ENCODE results near the gene APEH.
A peak's percentile ranks its signal among the peaks of the same experiment; 100 is the strongest.

APEH gene

DNA sequence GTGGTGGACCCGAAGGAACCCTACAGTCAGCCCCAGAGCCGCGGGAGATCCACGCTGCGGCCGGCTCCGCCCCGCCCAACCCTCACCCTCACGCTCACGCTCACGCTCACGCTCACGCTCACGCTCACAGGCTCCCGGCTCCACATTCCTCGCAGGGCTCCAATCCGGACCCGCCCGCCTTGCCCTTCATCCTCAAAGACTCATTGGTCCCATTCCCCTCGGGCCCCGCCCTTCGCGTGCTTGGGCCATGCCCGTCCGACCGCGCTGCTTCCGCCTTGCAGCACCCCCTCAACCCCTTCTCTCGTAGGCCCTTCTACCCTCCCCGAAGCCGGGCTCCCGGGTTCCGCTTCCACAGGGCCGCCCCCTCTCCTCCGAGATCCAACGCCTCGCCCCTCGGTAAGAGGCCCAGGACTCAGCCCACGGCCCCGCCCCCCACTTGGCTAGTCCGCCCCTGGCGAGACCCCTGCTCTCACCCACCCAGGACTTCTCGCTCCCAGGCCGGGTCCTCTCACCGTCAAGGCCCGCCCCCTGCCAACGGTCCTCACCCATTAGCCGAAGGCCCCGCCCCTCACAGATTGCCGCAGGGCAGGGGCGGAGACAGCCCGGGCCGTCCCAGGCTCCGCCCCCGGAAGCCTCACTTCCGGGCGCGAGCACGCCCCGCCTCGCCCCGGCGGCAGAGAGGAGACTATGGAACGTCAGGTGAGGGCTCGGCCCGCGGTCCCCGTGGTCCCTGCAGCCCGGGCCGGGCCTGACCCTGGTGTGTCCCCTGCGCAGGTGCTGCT, at the start of gene APEH:
TSS of gene APEH (plus strand) at position 637 of the 782 bp plus-strand sequence. CDS start at position 688, 51 bp downstream.
- H3K4me3 ChIP-seq (ENCODE audit: low read depth, low read length), result peak within 1 kb of the TSS; percentile 81
- TF ChIP-seq, protein P1, sequence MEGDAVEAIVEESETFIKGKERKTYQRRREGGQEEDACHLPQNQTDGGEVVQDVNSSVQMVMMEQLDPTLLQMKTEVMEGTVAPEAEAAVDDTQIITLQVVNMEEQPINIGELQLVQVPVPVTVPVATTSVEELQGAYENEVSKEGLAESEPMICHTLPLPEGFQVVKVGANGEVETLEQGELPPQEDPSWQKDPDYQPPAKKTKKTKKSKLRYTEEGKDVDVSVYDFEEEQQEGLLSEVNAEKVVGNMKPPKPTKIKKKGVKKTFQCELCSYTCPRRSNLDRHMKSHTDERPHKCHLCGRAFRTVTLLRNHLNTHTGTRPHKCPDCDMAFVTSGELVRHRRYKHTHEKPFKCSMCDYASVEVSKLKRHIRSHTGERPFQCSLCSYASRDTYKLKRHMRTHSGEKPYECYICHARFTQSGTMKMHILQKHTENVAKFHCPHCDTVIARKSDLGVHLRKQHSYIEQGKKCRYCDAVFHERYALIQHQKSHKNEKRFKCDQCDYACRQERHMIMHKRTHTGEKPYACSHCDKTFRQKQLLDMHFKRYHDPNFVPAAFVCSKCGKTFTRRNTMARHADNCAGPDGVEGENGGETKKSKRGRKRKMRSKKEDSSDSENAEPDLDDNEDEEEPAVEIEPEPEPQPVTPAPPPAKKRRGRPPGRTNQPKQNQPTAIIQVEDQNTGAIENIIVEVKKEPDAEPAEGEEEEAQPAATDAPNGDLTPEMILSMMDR (IDR thresholded peaks at IDR 0.05; ENCODE audit: low read depth, low read length), result no peak

- no peak overlapping the region for H3K4me3 ChIP-seq (ENCODE audit: low read depth, low read length)
- TF ChIP-seq, protein P1 (IDR thresholded peaks at IDR 0.05; ENCODE audit: low read depth, low read length), result no peak
Measured at GRCh38 chr3:49625071-49625470, 49.1 kb upstream of the APEH start.

DNA sequence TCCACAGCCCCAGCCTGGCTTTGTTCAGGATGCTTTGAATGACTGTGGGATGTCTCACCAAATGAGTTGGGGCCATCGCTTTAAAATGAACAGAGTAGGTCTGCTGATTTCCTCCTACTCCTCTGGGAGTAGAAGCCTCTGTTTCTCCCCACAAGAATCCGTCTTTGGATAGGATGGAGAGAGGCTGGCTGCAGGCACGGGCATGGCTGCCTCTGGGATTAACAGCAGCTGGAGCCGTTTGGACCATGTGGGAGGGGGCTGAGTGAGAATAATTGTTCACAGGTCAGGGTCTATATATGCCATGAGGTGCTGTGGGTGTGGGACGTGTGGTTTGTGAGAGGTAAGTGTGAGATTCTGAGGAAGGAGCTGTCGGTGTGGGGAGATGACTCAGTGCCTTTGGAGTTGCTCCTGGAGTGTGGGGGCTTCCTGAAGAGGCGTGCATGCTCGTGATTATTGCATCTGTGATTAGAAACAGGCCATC, 48.0 kb upstream of the APEH start:
- TF ChIP-seq, protein P1 (IDR thresholded peaks at IDR 0.05; ENCODE audit: low read depth, low read length), result no peak
- H3K4me3 ChIP-seq (ENCODE audit: low read depth, low read length), result no peak overlapping the region

GRCh38 chr3:49626796-49627195, 47.4 kb upstream of the APEH start:
- TF ChIP-seq, protein P1 (IDR thresholded peaks at IDR 0.05; ENCODE audit: low read depth, low read length), result no peak
- H3K4me3 ChIP-seq (ENCODE audit: low read depth, low read length), result no peak overlapping the region

- no peak overlapping the region for H3K4me3 ChIP-seq (ENCODE audit: low read depth, low read length)
- TF ChIP-seq, protein P1 (IDR thresholded peaks at IDR 0.05; ENCODE audit: low read depth, low read length), result no peak
Measured at GRCh38 chr3:49627634-49628033, 46.5 kb upstream of the APEH start.

- no peak overlapping the region for H3K4me3 ChIP-seq (ENCODE audit: low read depth, low read length)
- TF ChIP-seq, protein P1 (IDR thresholded peaks at IDR 0.05; ENCODE audit: low read depth, low read length), result no peak
Measured at GRCh38 chr3:49628249-49628648, 45.9 kb upstream of the APEH start.

GRCh38 chr3:49629451-49629850, 44.7 kb upstream of the APEH start:
- no peak overlapping the region for H3K4me3 ChIP-seq (ENCODE audit: low read depth, low read length)
- TF ChIP-seq, protein P1 (IDR thresholded peaks at IDR 0.05; ENCODE audit: low read depth, low read length), result no peak
